ENCODE data around the gene SLC22A2.
"Not testable (repeated sequence)": the region's sequence is repeated elsewhere in the genome, so short reads cannot be mapped to it uniquely, and the experiment has no call there.

Gene SLC22A2

DNA sequence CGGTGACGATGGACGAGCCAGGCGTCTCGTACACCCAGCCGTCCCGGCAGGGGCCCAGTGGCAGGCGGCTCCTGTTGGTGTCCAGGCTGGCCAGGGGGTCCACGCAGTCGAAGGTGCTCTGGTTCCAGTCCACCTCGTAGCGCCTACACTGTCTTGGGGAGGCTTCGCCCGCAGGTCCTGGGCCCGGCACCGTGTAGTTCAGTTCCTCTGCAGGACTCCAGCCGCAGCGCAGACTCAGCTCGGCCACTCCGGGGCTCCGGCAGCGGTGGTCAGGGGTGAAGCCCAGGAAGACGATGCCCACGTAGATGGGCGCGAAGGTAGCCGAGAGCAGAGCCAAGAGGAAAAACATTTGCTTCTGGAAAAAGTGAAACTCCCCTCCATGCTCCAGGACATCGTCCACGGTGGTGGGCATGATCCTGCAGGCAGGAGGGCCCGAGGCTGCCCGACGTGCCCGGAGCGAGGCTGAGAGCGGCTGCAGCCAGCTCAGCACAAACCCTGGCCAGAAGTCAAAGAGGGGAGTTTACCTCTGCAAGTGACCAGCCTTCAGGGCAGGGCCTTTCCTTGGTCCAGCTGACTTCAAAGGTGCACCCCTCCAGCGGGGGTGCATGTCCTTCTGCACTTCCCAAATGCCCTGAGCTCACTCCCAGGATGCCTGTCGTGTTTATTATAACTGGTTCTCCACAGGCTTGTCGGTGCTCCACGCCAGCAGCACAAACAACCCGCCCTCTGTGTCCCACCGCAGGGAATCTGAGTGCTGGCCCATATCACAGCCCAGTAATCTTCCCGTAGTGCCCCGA, at the start of gene SLC22A2:
Gene SLC22A2, minus strand, starts transcription at position 476 of the 797 bp plus-strand sequence. Its CDS starts 64 bp downstream, at position 412.
- no peak for DNase-seq

DNA sequence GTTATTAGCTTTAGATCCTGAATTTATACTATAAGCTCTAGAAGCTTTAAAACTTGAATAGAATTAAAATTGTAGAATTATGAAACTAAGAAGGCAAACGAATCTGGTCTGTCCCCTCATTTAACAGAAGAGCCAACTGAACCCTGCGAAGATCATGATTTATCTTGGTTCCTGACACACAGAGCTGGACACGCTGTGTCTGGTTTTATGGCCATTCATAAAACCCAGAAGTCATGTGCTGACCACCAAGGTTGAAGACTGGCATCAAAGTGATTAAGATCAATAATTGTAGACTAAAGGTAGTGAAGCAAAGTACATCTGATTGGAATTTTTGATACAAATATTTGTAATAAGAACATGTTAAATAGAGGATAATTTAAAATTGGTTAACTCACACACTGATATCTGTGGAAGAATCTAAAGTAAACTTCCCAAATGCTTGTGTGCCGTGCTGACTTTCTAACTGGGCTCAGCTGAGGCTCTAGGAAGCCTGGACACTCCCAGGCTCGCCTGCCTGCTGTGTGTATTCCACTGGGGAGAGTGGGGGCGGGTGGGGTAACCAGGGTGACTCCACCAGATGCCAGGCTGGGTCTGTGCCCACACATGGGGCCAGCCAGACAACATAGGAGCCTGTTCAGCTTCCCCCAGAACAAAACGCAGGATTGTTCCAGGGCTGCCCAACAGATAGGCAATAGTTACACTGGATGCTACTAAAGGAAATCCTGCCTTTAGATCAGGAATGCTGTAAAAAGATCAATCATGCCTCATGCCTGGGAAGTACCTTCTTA, 47.5 kb upstream of the SLC22A2 start:
- DNase-seq, result no peak

DNA sequence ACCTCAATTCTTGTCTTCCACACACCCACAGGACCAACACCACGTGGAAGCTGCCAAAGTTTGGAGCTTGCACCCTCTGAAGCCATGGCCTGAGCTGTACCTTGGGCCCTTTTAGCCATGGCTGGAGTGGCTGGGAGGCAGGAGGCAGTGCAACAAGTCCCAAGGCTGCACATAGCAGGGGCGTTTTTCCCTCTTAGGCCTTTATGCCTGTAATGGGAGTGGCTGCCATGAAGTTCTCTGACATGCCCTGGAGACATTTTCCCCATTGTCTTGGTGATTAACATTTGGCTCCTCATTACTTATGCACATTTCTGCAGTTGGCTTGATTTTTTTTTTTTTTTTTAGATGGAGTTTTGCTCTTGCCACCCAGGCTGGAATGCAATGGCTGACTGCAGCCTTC, 45.2 kb upstream of the SLC22A2 start:
- DNase-seq, result no peak

DNA sequence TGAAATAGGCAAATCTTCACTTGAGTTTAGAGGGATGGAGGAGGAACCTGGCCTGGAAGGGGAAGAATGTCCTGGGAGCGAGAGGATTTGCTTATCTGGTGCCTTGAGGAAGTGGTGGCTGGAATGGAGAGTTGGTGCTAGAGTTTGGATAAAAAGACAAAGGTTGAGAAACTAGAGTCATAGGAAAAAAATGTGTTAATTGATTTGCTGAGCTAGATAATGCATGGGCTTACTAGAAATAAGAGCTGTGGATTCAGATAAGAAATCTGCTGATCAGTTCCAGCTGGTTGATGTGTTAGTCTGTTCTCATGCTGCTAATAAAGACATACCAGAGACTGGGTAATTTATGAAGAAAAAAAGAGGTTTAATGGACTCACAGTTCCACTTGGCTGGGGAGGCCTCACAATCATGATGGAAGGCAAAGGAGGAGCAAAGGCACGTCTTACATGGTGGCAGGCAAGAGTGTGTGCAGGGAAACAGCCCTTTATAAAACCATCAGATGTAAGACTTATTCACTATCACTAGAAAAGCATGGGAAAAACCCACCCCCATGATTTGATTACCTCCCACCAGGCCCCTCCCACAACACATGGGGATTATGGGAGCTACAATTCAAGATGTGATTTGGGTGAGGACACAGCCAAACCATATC, 43.9 kb upstream of the SLC22A2 start:
- DNase-seq, result not testable (repeated sequence)

DNA sequence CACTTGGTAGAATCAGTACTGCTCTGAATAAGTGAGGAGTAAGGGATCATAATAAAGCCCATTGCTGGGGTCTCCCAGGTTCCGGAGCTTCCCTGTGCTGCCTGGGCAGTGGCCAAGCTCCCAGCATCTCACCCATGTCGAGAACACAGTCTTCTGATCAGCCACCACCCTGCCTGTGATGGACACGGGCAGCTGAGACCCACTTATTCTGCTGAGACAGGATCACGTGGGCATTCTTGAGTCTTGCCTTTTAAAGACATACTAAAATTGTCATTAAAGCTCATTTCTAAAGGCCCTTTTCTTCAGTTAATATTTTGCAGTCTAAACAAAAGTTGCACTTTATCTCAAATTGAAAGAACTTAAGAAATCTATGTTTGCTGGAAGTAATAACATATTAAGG, 42.7 kb upstream of the SLC22A2 start:
- no peak for DNase-seq

DNA sequence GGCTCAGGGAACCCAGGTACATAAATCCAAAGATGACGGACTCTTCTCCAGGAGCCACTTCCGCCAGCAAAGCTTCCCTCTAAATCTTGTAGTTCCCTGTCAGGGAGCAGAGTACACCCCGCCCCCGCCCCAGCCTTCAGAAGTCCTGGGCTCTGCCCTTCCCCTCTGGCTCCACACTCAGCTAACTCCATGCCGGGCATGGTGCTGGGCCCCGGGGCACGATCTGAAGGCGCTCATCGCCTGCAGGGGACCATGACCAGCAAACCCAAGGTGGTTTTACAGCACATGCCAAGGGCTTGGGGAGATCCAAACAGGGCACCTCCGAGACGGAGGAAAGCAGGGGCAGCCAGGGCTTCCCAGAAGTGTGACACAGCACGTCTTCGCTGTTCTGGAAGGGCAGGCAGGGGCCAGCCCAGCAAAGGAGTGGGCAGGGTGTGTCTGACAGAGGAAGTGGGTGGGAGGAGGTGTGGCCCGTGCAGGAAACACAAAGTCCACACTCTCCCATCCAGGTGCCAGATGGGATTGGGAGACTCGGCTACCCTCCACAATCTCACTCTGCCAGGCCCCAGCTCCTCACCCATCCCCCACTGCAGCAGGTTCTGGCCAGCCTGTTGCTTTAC, 41.6 kb upstream of the SLC22A2 start:
- DNase-seq, result no peak

DNA sequence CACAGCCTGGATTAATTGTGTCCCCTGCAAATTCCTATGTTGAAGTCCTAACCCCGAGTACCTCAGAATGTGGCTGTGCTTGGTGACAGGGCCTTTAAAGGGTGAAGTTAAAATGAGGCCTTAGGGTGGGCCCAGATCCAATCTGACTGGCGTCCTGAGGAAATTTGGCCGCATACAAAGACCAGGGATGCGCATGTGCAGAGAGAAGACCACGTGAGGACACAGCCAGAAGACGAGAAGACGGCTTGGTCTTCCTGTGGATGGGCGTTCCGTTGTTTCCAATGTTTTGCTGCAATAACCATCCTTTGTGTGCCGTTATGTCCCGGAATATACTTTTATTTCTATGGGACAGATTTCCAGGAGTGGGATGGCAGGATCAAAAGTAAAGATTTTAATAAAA, 40.9 kb upstream of the SLC22A2 start:
- no peak for DNase-seq

DNA sequence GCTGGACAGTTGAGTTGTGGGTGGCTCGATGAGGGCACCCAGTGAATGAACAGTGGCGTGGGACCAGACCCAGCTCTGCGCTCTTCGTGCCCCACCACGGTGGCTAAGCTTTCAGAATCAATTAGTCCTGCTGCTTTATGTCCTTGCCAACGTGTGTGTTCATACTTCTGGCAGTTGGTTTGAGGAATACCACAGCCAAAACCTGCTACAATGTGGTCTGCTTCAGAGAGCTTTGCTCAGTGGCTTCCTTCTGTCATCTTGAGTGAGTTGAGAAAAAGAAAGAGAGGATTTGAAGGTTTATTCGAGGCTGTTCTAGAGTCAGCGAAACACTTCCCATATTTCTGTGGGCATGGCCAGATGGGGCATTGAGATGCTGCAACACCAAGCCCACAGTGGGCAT, 39.5 kb upstream of the SLC22A2 start:
- DNase-seq, result no peak

DNA sequence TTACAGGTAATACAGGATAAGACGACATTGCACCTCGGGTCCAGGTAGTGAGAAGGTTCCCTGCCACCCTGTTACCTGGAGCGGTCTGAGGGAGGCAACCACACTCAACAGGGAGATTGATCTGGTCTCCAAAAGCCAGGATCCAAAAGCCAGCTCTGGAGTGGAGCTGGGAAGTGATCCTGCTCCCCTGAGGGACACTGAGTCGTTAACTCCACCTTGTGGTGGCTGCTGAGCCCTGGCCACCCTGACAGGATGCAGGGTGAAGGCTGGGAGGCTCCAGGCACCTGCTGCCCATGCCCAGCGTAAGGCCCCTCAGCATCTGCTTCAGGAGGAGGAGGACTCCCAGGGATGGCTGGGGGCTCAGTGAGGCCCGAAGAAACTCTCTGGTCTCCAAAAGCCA, 38.7 kb upstream of the SLC22A2 start:
- DNase-seq, result no peak

DNA sequence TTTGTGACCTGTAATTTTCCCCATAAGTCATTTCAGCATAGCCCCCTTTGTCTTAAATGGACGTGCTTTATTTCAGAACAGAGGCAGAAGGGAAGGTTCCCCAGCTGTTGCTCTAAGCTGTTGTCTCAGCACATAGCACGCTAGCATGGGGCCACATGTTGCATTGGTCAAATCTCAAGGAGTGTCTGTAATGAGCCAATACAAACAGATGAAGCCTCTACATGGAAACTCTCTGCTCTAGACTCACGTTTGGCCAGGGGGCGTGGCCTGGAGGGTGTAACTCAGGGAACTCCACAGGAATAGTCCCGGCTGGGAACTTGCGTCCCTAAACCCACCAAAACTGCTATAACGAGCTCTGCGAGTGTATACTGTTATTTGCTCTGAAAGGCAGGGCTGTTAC, 35.2 kb upstream of the SLC22A2 start:
- no peak for DNase-seq

DNA sequence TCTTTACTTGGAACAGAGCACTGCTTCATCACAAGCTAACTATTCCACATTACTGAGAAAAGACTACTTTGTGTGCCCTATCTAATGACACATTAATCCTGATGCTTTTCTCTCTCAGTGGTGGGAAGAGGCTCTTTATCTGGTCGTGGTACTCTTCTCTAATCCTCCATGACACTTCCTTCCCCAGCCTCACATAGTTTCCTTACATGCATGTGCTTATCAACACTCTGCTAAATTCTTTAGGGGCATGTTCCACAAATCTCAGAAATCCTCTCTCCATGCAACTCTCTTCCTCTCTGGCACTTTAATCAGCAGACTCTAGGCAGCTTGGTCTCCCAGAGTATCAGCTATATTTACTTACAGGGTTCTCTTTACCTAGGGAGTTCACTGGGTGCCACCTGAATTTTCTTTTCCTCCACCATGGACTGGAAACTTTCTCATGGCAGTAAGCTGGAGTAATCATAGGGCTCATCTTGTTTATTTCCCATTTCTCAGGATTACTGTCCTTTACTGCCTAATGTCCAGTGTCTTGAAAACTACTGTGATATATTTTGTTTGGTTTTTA, 27.0 kb upstream of the SLC22A2 start:
- DNase-seq, result no peak

DNA sequence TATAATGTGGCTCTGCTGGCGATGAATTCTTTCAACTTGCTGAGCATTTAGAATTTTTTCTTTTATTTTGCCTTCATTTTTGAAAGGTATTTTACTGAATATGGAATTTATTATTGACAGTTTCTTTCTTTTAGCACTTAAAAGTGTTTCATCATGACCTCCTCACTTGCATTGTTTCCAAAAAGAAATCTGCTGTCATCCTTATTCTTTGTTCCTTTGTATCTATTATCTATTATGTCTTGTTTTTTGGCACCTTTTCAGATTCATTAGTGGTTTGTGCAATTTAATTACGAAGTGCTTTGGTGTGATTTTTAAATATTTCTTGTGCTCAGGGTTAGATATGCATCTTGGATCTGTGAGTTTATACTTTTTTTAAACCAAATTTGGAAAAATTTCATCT, 26.0 kb upstream of the SLC22A2 start:
- DNase-seq, result no peak

DNA sequence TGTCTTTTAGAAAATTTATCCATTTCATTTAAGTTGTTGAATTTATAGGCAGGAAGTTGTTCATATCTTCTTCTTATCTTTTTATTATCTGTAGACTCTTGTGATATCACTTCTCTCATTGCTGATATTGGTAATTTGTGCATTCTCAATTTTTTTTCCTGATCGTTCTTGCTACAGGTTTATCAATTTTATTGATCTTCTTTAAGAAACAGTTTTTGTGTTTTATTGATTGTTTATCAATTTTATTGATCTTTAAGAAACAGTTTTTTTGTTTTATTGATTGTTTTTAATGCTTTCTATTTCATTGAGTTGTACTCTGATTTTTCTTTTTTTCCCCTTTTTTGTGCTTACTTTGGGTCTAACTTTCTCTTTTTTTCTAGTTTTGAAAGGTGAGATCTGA, 23.8 kb upstream of the SLC22A2 start:
- no peak for DNase-seq

DNA sequence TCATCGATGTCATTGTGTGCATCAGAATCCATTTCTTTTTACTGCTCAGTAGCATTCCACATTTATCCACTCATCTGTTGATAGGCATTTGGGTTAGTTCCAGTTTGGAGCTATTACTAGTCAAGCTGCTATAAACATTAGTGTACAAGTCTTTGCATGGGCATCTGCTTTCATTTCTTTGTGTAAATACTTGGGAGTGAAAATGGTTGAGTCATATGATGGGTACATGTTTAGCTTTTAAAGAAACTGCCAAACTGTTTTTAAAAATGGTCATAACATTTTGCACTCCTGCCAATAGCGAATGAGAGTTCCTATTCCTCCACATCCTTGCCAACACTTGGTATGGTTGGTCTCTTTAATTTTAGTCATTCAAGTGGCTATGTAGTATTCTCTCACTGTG, 21.2 kb upstream of the SLC22A2 start:
- DNase-seq, result no peak

DNA sequence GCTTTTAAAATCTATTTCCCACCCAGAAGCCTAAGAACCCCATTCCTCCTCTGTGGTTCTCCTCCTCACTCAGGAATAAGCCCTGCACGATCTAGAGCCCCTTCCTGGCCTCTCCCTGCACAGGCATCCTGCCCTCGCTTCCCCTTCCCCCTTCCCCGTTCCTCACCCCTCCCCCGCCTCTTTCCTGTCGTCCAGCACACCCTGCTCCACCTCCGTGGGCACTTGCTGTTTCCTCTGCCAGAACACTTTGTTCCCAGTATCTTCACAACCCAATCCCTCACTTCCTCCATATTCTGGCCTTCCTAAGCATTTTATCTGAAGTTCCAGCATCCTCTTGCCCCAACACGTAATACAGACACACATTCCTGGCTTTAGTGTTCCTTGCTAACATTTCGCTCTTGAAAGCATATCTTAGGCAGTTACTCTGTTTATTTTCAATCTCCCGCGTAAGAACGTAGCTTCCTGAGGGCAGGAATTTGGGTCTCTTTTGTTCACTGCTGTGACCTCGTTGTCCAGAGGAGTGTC, 20.2 kb upstream of the SLC22A2 start:
- DNase-seq, result no peak

DNA sequence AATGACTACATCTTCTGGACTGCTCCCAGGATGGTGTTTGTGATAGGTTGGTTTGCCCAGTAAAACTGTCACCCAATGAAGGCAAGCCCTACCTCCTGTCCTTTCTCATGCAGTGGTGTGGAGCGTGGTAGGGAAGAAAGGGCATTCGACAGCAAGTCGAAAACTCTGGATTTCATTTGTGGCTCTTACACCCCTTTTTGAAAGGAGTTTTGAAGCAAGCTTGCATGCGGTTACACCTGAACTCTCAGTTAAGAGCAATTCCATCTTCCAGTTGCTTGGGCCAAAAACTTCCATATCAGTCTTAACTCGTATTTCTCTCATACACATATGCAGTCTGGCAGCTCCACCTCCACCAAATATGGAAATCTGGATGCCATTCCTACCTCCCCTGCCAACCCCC, 19.7 kb upstream of the SLC22A2 start:
- DNase-seq, result no peak

DNA sequence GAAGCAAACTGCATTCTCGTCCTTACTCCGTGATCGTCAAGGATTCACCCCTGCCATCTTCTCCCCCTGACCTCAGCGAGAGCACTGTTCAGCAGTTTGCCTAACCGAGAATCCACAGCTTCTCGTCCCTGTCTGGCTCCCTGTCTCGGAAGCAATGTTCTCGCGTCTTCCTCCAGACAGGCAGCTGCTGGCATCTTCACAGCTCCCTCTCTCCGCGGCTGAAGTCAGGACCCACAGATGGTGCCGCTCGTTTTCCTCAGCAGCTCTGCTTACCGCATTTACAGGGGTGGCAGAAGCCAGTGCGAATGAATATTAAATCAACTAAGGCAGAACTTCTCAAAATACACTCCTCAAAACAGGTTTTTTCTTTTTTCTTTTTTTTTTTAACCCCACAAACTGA, 18.9 kb upstream of the SLC22A2 start:
- DNase-seq, result no peak

DNA sequence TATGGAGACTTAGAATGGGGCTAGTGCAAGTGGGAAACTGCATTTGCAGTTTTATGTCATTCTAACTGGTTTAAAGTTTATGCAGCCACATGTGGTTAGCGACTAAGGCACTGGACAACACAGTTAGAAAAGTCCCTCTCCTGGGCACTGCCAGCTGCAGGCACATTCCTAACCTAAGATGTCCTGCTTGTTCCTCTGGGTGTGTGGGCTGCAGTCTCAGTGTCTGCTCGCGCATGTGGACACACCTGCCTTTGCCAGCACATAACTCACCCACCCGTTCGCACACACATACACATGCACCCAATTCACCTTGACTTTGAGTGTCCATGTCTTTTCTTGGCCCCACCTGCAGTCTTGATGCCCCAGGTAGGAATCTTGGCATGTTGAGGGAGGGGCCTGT, 18.5 kb upstream of the SLC22A2 start:
- DNase-seq, result no peak

DNA sequence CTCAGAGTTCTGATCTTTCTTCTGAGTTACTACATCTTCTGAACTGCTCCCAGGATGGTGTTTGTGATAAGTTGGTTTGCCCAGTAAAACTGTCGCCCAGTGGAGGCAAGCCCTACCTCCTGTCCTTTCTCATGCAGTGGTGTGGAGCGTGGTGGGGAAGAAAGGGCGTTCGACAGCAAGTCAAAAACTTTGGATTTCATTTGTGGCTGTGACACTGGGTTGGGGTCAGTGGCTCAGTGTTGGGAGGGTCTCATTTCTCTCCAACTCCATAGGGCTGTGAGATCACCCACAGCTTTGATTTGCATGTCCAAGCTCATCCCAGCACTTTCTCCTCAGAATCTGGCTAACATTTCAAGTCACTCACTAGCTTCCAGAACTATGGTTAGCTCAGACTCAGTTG, 17.5 kb upstream of the SLC22A2 start:
- DNase-seq, result no peak

DNA sequence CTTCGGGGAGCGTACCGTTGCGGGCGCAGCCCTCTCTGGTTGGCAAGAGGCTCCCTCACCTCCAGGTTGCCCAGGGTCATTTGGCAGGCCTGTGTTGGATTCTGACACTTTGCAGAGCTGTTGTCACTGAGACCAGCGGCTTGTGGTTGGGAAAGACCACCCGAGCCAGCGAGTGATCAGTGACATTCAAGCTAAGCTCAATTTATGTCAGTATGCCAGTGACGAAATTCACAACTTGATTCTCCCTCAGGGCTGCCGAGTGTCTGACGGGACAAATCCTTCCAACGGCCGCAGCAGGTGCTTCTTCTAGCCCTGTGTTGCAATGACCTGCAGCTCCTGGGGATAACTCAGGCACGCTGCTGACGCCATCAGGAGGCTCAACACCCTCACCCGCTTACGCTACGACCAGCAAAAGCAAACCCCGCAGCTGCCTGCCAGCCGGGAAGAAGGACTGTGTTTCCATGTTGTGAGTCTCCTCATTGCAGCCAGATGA, 16.9 kb upstream of the SLC22A2 start:
- no peak for DNase-seq

DNA sequence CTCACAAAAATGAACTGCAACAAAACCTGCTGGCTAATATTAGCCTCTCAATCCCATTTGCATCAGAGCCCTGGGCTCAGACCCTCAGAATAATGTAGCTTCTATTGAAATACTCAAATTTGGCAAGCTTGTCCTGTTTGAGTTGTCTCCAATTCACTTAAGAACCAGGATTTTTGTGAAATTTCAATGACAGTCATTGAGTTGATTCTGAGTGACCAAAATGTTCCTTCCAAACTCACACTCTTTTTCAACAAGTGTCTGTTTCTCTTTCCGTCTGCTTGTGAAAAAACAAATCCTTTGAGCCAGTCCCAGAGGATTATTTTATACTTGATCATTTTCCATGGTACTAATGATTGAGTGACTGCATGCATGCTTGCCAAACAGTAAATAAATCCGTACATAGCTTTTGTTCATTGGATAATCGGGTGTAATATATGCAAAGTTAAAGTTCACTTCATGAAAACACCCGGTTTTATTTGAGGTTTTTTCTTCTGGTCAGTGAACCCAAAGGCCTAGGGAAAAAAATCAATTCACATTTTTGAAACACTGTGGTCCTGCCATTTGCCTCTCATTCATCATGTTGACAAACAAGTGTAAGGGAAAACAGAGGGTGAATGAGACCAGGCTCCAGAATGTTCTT, 16.4 kb upstream of the SLC22A2 start:
- DNase-seq, result no peak

DNA sequence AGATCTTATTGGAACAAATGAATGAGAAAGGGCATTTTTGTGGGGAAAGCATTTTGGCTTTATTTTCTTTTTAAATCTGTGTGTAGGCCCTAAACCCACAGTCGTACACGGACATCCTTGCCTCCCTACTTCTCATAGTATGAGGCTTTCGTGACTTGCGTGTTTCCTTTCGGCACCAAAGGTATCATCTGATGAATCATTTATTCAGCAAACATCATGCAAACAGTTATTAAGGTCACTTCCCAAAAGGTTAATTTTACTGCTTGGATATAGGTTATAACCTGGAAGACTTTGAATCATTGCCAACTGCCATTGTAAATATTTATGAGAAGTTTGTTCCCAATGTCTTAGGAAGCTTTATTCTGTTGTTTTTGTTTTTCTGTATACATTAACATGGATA, 15.1 kb upstream of the SLC22A2 start:
- DNase-seq, result no peak
